RPMI8226 (cell line): Measurements from ENCODE around the gene MMP25.
"Not testable (repeated sequence)": the region's sequence is repeated elsewhere in the genome, so short reads cannot be mapped to it uniquely, and the experiment has no call there.

Experiments
- DNase-seq: peaks from one replicate; pipeline ENCODE4 v3.0.0-alpha.2; 2015

The MMP25 gene

DNA sequence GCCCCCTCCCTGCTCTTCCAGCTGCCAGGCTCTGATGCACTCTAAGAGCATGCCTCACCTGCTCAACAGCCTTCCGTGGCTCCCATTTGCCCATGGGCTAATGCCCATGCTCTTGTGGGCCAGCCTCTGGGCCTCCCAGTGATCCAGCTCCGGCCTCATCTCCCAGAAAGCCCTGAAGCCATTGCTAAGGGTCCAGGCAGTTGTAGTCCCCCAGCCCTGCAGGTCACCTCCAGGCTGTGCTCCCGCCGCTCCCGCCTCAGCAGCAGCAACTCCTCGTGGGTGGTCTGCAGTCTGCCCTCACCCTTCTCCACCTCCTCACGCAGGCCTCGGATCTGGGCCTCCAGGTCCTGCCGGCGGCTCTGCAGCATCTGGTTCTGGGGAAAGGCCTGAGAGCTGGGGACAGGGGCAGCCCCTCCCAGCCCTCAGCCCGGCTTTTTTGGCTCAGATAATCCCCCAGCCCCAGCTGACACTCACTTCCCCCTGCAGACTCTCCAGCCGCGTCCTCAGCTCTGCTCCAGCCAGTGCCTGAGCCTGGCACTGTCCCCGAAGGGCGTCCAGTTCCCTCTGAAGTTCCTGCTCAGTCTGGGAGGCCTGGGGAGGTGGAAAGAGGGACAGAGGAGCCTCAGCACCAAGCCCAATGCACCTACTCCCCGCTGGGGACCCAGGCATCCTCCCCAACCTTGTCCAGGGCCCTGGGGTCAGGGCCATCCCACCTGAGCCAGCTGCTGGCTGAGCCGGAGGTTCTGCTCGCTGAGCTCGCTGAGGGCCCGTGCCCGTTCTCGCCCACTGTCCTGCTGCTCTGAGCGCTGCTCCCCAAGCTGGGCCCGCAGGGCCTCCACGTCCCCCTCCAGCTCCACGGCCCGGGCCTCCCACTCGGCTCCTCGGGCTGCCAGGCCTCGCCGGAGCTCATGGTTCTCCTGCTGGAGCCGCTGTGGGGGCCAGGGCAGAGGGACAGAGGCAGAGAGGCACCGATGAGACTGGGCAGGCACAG lies 15.8 kb upstream of the MMP25 start:
- DNase-seq = no peak

- peak; percentile 43 for DNase-seq
Measured at GRCh38 chr16:3032624-3033023, 13.7 kb upstream of the MMP25 start.

DNA sequence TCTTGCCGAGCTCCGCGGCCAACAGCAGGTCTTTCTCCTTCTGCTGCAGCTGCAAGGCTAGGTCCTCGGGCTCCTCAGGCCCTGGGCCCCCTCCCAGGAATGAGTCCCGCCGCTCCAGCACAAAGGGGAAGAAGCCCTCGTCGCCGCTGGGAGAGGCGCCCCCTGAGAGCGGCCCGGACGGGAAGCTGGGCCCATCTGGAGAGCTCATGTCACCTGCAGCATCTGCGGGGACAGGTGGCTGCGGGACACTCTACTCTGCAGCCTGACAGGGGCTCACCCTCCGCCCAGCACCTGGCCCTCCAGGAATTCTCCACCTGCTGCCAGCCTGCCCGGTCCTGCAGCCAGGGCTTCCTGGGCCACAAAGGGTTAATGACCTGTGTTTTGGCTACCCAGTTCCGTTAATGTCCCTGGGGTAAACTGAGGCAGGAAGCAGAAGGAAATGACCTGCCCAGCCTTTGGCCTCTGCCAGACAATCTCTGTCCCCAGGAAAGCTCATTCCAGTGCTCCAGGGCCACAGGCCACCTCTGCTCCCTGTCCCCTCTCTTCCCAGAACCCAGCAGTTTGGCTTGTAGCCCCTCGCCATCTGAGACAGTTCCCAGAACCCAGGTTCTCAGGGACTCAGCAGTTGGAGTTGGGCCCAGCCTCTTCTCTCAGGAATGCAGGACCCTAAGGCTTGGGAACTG lies 10.9 kb upstream of the MMP25 start:
- no peak for DNase-seq

GRCh38 chr16:3035972-3036725 lies 10.2 kb upstream of the MMP25 start:
- DNase-seq = no peak

- no peak for DNase-seq
Measured at GRCh38 chr16:3036726-3037315, 9.5 kb upstream of the MMP25 start, which contains the start of gene BICDL2. Gene BICDL2 (minus strand): TSS chr16:3036944. CDS start chr16:3035496, 1,448 bp downstream.

DNA sequence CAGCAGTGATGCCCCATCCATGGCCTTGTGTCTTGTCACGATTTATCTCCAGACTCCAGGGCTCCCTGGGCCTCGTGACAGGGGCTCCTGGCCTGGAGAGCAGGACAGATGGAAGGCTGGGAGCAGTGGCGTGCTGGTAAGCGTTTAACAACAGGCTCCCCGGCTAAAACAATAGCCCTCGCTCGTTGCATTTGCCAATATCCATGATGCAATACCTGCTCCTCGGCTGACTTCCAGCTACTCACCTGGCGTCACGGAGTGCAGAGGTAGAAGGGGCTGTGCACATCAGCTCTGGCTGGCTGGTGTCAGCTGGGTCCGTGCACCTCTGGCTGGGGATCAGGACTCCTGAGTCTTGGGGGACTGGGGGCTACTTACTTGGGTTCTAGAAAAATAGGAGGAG lies 8.1 kb upstream of the MMP25 start:
- peak; percentile 40 for DNase-seq

DNA sequence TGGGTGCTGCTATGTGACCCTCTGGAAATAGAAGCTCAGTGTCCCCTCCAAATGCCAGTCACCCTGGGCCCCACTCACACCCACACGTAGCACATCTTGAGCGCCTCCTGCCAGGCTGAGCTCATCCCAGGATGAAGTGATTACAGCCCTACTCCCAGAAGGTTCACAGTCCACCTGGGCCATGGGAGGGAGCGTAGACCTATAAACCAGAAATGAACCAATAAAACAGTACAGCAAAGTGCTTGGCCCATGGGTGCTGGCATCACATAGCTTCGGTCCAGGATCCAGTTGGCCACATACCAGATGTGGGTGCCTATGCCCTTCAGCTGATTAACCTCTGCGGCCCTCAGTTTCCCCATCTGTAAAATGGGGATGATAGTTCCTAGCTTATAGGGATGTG lies 7.5 kb upstream of the MMP25 start:
- DNase-seq = no peak

DNA sequence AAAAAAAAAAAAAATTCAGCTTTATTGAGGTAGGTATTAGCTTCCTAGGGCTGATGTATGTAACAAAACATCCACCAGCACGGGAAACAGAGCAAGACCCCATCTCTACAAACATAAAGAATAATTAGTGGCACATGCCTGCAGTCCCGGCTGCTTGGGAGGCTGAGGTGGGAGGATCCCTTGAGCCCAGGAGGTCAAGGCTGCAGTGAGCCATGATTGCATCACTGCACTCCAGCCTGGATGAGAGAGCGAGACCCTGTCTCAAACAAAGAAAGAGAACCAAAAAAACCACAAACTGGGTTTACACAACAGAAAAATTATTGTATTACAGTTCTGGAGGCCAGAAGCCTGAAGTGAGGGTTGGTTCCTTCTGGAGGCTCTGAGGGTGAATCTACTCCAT lies 4.0 kb upstream of the MMP25 start:
- no peak for DNase-seq

- no peak for DNase-seq
Measured at GRCh38 chr16:3044708-3045107, 1.7 kb upstream of the MMP25 start.

- no peak for DNase-seq
Measured at GRCh38 chr16:3046641-3047386, 453 bp downstream of the MMP25 start.

- no peak for DNase-seq
Measured at GRCh38 chr16:3047387-3047720, 993 bp downstream of the MMP25 start.

DNA sequence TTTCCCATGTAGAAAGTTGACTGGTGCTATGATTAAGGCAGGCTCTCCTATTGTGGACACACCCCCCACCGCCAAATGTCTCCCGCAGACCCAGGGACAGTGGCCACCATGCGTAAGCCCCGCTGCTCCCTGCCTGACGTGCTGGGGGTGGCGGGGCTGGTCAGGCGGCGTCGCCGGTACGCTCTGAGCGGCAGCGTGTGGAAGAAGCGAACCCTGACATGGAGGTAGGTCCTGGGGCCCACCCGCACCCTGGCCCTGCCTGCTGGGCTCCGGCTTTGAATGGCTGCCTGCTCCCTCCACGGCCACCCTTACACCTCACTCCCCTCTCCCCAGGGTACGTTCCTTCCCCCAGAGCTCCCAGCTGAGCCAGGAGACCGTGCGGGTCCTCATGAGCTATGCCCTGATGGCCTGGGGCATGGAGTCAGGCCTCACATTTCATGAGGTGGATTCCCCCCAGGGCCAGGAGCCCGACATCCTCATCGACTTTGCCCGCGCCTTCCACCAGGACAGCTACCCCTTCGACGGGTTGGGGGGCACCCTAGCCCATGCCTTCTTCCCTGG lies 3.6 kb downstream of the MMP25 start:
- DNase-seq = no peak

DNA sequence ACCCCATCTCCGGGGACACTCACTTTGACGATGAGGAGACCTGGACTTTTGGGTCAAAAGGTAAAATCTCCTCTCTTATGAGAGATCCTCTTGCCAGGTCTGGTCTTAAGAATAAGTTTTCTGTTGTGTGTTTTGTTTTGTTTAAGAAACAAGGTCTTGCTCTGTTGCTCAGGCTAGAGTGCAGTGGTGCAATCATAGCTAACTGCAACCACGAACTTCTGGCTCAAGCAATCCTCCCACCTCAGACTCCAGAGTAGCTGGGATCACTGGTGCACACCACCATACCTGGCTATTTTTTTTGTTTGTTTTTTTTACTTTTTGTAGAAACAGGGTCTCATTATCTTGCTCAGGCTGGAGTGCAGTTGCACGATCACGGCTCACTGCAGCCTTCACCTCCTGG lies 4.1 kb downstream of the MMP25 start:
- DNase-seq = no peak

DNA sequence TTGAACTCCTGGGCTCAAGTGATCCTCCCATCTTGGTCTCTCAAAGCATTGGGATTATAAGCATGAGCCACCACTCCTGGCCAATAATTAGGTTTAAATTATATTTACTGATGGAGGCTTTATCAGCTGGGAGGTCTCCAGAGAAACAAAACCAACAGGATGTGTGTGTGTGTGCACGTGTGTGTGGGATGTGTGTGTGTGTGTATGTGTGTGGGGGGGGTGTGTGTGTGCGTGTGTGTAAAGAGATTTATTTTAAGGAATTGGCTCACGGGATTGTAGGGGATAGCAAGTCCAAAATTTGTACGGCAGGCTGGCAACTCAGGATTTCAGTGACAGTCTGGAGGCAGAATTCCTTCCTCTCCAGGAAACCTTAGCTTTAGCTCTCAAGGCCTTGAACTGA lies 4.6 kb downstream of the MMP25 start:
- no peak for DNase-seq

DNA sequence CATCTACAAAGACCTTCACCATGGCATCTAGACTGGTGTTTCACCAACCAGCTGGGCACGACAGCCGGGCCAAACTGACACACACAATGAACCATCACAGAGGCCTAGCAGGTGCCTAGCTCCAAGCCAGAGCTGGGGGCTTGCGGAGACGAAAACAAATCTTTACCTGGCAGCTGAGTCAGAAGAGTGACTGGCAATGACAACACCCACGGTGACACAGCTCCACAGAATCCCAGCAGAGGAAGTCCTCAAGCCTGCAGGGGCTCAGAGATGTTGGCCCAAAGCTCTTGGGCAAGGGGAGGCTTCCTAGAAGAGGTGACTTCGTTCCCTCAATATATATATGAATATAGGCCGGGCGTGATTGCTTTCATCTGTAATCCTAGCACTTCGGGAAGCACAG lies 5.1 kb downstream of the MMP25 start:
- no peak for DNase-seq

DNA sequence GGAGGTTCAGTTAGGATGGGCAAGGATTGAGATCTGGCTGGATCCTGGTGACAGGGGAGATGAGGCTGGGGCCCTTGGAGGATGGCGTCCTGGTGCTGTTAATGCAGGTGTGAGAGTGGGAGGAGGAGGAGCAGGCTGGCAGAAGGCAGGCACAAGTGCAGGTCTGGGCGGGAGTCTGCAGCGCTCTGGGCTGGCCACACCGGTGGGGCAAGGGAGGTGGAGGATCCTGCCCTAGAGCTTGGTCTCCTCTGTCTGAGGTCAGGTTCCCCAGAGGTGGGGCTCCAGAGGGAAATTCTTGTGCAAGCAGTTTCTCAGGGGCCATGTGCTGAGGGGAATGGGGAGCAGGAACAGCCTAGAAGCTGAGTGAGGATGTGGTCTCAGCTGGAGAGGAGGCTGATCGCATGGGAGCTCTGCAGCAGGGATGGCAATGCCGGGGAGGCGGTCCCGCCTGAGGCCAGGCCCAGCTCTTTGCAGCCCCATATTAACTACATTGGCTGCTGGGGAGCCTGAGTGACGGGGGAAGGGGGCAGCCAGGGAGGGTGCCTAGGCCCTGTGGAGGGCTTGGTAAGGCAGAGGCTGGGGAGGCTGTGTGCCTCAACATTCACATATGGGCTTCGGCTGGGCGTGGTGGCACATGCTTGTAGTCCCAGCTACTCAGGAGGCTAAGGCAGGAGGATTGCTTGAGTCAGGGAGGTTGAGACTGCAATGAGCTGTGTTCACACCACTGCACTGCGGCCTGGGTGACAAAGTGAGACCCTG lies 6.4 kb downstream of the MMP25 start:
- DNase-seq = not testable (repeated sequence)

DNA sequence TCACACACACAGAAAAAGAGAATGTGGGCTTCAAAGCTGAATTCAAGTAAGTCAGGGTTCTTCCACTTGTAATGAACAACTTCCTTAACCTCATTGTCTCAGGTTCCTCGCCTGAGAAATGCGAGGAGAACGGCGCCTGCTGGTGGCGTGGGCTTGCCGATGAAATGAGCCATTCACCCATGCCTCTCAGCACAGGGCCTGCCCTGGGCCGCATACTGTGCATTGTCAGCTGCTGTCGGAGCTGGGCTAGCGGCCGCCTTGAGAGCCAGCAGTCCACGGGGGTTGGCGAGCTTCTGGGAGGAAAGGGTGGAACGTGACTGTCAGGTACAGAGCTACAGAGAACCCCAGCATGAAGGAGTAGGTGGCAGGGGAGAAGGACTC lies 7.0 kb downstream of the MMP25 start:
- DNase-seq = not testable (repeated sequence)

DNA sequence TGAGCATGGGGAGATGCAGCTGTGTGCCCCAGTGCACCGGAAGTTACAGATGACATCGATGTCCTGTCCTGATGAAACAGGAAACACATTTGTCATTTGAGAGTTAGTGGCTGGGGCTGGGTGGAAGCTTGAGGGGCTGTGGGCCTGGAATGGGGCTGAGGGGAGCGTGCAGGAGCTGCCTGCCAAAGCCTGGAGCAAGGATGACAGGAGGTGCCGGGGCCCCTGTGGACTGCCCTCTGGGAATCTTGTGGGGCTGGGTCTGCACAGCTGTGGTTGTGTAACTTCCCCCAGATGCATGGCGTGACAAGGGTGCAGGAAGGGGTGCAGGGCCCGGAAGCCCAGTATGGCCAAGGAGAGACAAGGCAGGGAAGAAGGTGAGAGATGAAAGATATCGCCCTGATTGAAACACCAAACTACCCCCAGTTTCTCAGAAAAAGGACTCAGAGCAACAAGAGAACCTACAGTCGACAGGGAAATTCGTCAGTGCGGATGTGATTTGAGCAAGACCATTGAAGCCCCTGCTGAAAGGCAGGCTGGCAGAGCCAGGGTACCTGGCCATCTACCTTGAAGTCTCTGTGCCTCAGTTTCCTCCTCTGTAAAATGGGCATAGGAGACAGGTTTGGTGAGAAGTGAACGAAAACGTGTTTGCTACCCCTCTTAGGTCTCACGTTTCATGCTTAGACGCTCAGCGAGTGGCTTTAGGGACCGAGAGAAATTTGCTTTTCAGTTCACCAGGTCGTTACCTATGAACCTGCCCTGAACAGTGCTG lies 8.8 kb downstream of the MMP25 start:
- peak; percentile 34 for DNase-seq

DNA sequence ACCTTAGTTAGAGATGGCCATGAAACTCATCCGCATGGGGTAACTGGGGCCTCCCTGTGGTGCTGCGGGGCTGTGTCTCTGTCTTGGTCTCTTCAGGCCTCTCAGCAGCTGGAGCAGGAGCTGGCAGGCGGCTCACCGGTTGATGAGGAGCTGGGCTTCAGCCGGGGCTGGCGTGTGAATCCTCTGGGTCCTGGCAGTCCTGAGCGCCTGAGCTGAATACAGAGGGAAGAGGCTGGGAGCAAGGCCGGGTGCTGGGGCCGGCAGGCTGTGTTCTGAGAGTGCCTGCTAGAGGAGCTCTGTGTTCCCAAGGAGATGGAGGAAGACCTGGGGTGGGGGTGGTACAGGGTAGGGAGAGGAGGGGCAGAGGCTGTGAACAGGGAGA lies 9.4 kb downstream of the MMP25 start:
- DNase-seq = not testable (repeated sequence)
